Heart left ventricle (tissue), 16 donors: ENCODE data around the gene PPP2R2D. TPM values are rescaled to one million over a fixed set of nuclear protein-coding genes. Genes with fewer than 3 reads are reported as not detected.

Source experiments
- ATAC-seq, 4 donors: fragments of 200-7000 bp; cut with Tn5 transposase; one replicate each; pipeline ENCODE4 v1.9.1; 2020 to 2022; ENCODE audit warnings: moderate library complexity in 4 of 4, mild to moderate bottlenecking in 3 of 4, moderate number of reproducible peaks in 1 of 4
- DNase-seq, 5 donors: peaks; one replicate each; pipeline ENCODE4 v3.0.0-alpha.2; 2020
- H3K27ac ChIP-seq, 12 donors: fragments of 200-600 bp; sonication (generic) in 4 of 12; one replicate each; pipeline versions ENCODE4 v1.5.0 to v1.8.0; 2016 to 2022; ENCODE audit warnings: mild to moderate bottlenecking in 2 of 12
- H3K27me3 ChIP-seq, 9 donors: fragments of 200-600 bp; sonication (generic) in 2 of 9; one replicate each; pipeline versions ENCODE4 v1.5.1 to v1.8.0; 2016 to 2022; ENCODE audit warnings: mild to moderate bottlenecking in 3 of 9
- H3K36me3 ChIP-seq, 9 donors: fragments of 200-600 bp; sonication (generic) in 2 of 9; one replicate each; pipeline versions ENCODE4 v1.5.0 to v1.8.0; 2018 to 2022; ENCODE audit warnings: mild to moderate bottlenecking in 2 of 9
- H3K4me1 ChIP-seq, 12 donors: fragments of 200-600 bp; sonication (generic) in 4 of 12; one replicate each; pipeline versions ENCODE4 v1.5.0 to v1.8.0; 2016 to 2022; ENCODE audit warnings: mild to moderate bottlenecking in 3 of 12
- H3K4me3 ChIP-seq, 12 donors: fragments of 200-600 bp; sonication (generic) in 4 of 12; one replicate each; pipeline versions ENCODE4 v1.5.0 to v1.8.0; 2017 to 2022; ENCODE audit warnings: mild to moderate bottlenecking in 9 of 12, moderate library complexity in 4 of 12
- H3K9me3 ChIP-seq, 12 donors: fragments of 200-600 bp; sonication (generic) in 4 of 12; one replicate each; pipeline versions ENCODE4 v1.5.0 to v1.8.0; 2016 to 2022; ENCODE audit warnings: mild to moderate bottlenecking in 1 of 12
- POLR2A ChIP-seq, 2 donors: fragments of 450-650 bp; IDR thresholded peaks; one replicate each; pipeline ENCODE4 v1.6.1; 2017; ENCODE audit warnings: antibody characterized with exemption in 2 of 2, mild to moderate bottlenecking in 2 of 2, moderate library complexity in 2 of 2
- WGBS, 4 donors: extraction: QIAGEN DNeasy Blood & Tissue Kit in 2 of 4; methylation state at CpG; one replicate each; pipeline versions ENCODE4 v1.1.5 to v1.1.7; 2013 to 2018; 5-methylcytosine and 5-hydroxymethylcytosine counted together
- intact Hi-C, 10 donors: fragments of 100-400 bp; cut with DNase I; formaldehyde crosslinking; loops; one replicate each; pipeline versions ENCODE4 v1.11.1 to v1.14.2; 2022
- polyA plus RNA-seq, 2 donors: library from polyadenylated mRNA; stranded (reverse); fragments of 200-250 nt; gene quantifications; one replicate each; pipeline ENCODE4 v1.2.3, GENCODE V29; 2013
- total RNA-seq, 9 donors: library from RNA; depleted of rRNA in 2 of 9; stranded (reverse); fragments of >200 nt in 2 of 9; fragmentation: NEBNext Ultra II Directional in 3 of 9; extraction: Animal tissue kit (Norgen Biotek cat#: 25700) in 3 of 9; gene quantifications; one replicate each; pipeline versions ENCODE4 v1.1.0 to v1.2.4, GENCODE V29; 2016 to 2023
- TF ChIP-seq, protein P1 (sequence below), 12 donors: fragments of 200-600 bp; sonication (generic) in 4 of 12; IDR thresholded peaks; one replicate each; pipeline versions ENCODE4 v1.5.0 to v1.8.0; 2018 to 2022; ENCODE audit warnings: antibody characterized with exemption in 12 of 12, mild to moderate bottlenecking in 5 of 12
- donor health status: ischemic (EF 13 %, LVEDD 7.1; RV severe dilation, severe dysfunction).
- donor health status: healthy with polysubstance abuse.
- donor health status: DM: no; HTN: yes; CAD: no.
- donor health status: DM: no; HTN: no; CAD: no.
- donor health status: ischemic (EF 25% LVEDD 6.9; RV normal size, moderate dysfunction).
- donor health status: ischemic (EF 25% LVEDD 5.7; RV mildly dilated, moderate dysfunction).
- donor health status: healthy.
- donor health status: DM: yes; HTN: yes; CAD: no.
- donor health status: ischemic (EF 35%, LVEDD 5.7; RV mildly dilated, moderate dysfunction).
- donor health status: nonischemic (EF 11% LVEDD 7.7; RV severe dilation, severe dysfunction).
- donor health status: DM: yes; HTN: yes; CAD: no.
- donor health status: PGD.
- donor health status: ischemic (EF 29% LVEDD 5.4; RV normal size, mild dysfunction).
- donor health status: nonischemic (EF 23%, LVEDD 6.1; RV moderate dilation, normal function).

Gene PPP2R2D
- total and polyA plus RNA-seq, 11 donors = 29.4 to 43.4 (median 36.4) TPM

GRCh38 chr10:131875501-131875900 lies 25.3 kb upstream of the PPP2R2D start:
- H3K27ac ChIP-seq = no peak overlapping the region
- no peak for ATAC-seq

DNA sequence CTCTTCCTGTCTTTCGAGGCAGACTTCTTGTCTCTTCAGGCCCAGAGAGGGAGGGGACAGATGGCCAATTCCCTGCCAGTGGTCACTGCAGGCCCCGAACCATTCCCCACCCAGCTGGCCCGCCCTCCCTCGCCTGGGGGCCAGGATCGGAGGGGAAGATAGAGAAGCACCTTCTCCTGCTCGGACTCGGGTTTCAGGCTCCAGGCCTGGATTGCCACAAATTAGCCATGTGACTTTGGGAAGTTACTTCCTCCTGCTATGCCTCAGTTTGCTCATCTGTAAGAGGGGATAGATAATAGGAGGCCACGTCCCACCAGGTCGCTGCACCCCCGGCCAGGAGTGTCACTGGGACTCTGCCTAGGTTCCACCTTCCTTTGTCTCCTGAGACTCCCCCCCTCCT lies 24.8 kb upstream of the PPP2R2D start:
- 64 to 73% (median 67%) methylated on average over 9 to 10 of the region's 10 CpGs for WGBS, 4 donors
- Histone ChIP-seq H3K4me3 (no peak overlapping the region), H3K9me3 (no peaks in the 10 kb centered on the region), H3K4me1 (peaks cover 0 to 7% (median 0%) of the 10 kb centered on the region in 12 donors), H3K27me3 (peaks cover 0 to 38% (median 0%) of the 10 kb centered on the region in 9 donors), H3K36me3 (no peaks in the 10 kb centered on the region), H3K27ac (no peak overlapping the region)
- no peak for TF ChIP-seq POLR2A (IDR thresholded peaks at IDR 0.05)
- TF ChIP-seq, protein P1, sequence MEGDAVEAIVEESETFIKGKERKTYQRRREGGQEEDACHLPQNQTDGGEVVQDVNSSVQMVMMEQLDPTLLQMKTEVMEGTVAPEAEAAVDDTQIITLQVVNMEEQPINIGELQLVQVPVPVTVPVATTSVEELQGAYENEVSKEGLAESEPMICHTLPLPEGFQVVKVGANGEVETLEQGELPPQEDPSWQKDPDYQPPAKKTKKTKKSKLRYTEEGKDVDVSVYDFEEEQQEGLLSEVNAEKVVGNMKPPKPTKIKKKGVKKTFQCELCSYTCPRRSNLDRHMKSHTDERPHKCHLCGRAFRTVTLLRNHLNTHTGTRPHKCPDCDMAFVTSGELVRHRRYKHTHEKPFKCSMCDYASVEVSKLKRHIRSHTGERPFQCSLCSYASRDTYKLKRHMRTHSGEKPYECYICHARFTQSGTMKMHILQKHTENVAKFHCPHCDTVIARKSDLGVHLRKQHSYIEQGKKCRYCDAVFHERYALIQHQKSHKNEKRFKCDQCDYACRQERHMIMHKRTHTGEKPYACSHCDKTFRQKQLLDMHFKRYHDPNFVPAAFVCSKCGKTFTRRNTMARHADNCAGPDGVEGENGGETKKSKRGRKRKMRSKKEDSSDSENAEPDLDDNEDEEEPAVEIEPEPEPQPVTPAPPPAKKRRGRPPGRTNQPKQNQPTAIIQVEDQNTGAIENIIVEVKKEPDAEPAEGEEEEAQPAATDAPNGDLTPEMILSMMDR (IDR thresholded peaks at IDR 0.05) = no peak
- DNase-seq (peak in 1 of 5 donors; percentile 47), ATAC-seq (no peak)
- intact Hi-C loops = loop anchor here in 4 of 10 donors (5.0 to 10.0 kb wide), 3 partner anchors 421 to 1684 kb away; no protein-coding TSS in a partner anchor

More at GRCh38 chr10:131875501-131875900, 25.3 kb upstream of the PPP2R2D start:
- peaks cover 0 to 7% (median 0%) of the 10 kb centered on the region in 12 donors for H3K4me1 ChIP-seq
- intact Hi-C loops = loop anchor here in 5 of 10 donors (2.0 to 10.0 kb wide), 4 partner anchors 421 to 1685 kb away; no protein-coding TSS in a partner anchor
- H3K4me3 ChIP-seq = no peak overlapping the region
- H3K36me3 ChIP-seq = no peaks in the 10 kb centered on the region
- H3K9me3 ChIP-seq = no peaks in the 10 kb centered on the region
- TF ChIP-seq POLR2A (IDR thresholded peaks at IDR 0.05) = no peak
- TF ChIP-seq, protein P1 (IDR thresholded peaks at IDR 0.05) = no peak
- peaks cover 0 to 38% (median 0%) of the 10 kb centered on the region in 9 donors for H3K27me3 ChIP-seq
- WGBS, 4 donors = 61 to 80% (median 65%) methylated on average over 7 to 10 of the region's 10 CpGs
- DNase-seq = peak in 1 of 5 donors; percentile 33

DNA sequence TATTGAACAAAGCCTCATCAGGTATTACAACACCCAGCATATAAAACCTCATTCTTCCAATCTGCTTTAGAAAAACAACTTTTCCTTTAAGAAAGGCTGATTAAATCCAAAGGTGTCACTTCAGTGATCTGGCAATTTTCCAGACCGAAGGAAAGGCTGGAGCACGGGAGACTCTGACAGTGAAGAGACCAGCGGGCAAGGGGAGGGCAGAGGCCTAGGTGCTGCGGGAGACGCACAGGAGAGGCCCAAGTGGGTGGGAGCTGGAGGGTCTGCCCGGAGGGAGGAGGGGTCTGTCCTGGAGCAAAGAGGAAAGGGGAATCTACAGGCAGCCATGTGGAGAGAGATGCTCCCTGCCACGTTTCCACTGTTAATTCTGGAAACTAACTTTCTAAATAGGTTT lies 24.3 kb upstream of the PPP2R2D start:
- Histone ChIP-seq H3K9me3 (no peaks in the 10 kb centered on the region), H3K27me3 (peaks cover 0 to 38% (median 0%) of the 10 kb centered on the region in 9 donors), H3K4me1 (peaks cover 0 to 7% (median 0%) of the 10 kb centered on the region in 12 donors), H3K36me3 (no peaks in the 10 kb centered on the region), H3K27ac (no peak overlapping the region), H3K4me3 (no peak overlapping the region)
- DNase-seq (peak in 1 of 5 donors; percentile 37), ATAC-seq (no peak)
- 32 to 52% (median 42%) methylated on average over 7 of the region's 7 CpGs for WGBS, 4 donors
- TF ChIP-seq, protein P1 (IDR thresholded peaks at IDR 0.05) = no peak
- TF ChIP-seq POLR2A (IDR thresholded peaks at IDR 0.05) = no peak
- intact Hi-C loops = loop anchor here in 4 of 10 donors (5.0 to 10.0 kb wide), 3 partner anchors 422 to 1684 kb away; no protein-coding TSS in a partner anchor

DNA sequence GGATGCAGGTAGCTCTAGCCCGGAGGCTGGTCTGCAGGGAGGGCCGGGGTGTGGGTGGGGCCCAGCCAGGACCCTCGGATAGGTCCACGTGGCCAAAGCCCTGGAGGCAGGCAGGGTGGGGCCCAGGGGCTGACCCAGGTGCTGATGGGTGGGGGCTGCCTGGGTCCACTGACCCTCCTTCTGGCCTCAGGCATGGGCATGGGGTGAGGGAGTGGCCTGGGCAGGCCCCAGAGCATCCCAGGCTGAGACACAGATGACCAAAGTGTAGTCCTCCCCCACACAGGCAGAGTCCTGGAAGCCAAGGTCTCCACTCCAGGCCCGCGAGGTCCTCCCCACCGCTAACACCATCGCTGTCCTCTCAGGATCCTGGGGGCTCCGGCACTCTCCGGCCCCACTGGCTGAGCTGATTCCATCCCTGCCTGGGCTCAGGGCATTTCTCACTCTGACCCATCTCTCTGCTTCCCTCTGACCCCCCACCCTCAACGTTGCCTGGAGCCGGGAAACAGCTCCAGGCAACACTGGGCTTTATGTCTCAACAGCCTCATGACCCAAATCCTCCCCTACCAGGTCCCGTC lies 20.7 kb upstream of the PPP2R2D start:
- Histone ChIP-seq H3K27ac (no peak overlapping the region), H3K4me3 (no peak overlapping the region), H3K9me3 (no peaks in the 10 kb centered on the region), H3K36me3 (no peaks in the 10 kb centered on the region), H3K4me1 (peaks cover 0 to 2% (median 0%) of the 10 kb centered on the region in 12 donors), H3K27me3 (peaks cover 0 to 10% (median 0%) of the 10 kb centered on the region in 9 donors)
- ATAC-seq (no peak), DNase-seq (no peak)
- intact Hi-C loops = loop anchor here in 3 of 10 donors (10.0 kb wide), 1 partner anchor 265 kb away; no protein-coding TSS in a partner anchor
- 76 to 85% (median 83%) methylated on average over 13 of the region's 13 CpGs for WGBS, 4 donors
- no peak for TF ChIP-seq POLR2A (IDR thresholded peaks at IDR 0.05)
